ENCODE results near the gene PLPP3.

PLPP3 gene

GRCh38 chr1:56577406-56578137 lies 1.8 kb downstream of the PLPP3 start:
- DNase-seq (ENCODE audit: insufficient read length, low spot score) (no peak), FAIRE-seq (no peak)

GRCh38 chr1:56576880-56577405 lies 2.4 kb downstream of the PLPP3 start:
- FAIRE-seq (no peak), DNase-seq (ENCODE audit: insufficient read length, low spot score) (peak; percentile 25)

- DNase-seq (ENCODE audit: insufficient read length, low spot score) (no peak), FAIRE-seq (no peak)
Observed at GRCh38 chr1:56575865-56576264, 3.5 kb downstream of the PLPP3 start.

GRCh38 chr1:56574794-56575193 lies 4.6 kb downstream of the PLPP3 start:
- FAIRE-seq = no peak
- DNase-seq (ENCODE audit: insufficient read length, low spot score) = no peak

GRCh38 chr1:56573311-56573710 lies 6.1 kb downstream of the PLPP3 start:
- DNase-seq (ENCODE audit: insufficient read length, low spot score) = no peak
- no peak for FAIRE-seq

- no peak for FAIRE-seq
Observed at GRCh38 chr1:56572334-56573050, 6.9 kb downstream of the PLPP3 start.

GRCh38 chr1:56571448-56571847 lies 7.9 kb downstream of the PLPP3 start:
- FAIRE-seq (no peak), DNase-seq (ENCODE audit: insufficient read length, low spot score) (no peak)

More at GRCh38 chr1:56572334-56573050, 6.9 kb downstream of the PLPP3 start:
- no peak for DNase-seq (ENCODE audit: insufficient read length, low spot score)

- DNase-seq (ENCODE audit: insufficient read length, low spot score) = no peak
- FAIRE-seq = no peak
Observed at GRCh38 chr1:56570924-56571372, 8.4 kb downstream of the PLPP3 start.

GRCh38 chr1:56569661-56570060 lies 9.7 kb downstream of the PLPP3 start:
- DNase-seq (ENCODE audit: insufficient read length, low spot score) = no peak
- FAIRE-seq = no peak

- FAIRE-seq (no peak), DNase-seq (ENCODE audit: insufficient read length, low spot score) (no peak)
Observed at GRCh38 chr1:56566994-56567393, 12.4 kb downstream of the PLPP3 start.

- DNase-seq (ENCODE audit: insufficient read length, low spot score) (no peak), FAIRE-seq (no peak)
Observed at GRCh38 chr1:56566061-56566744, 13.2 kb downstream of the PLPP3 start.

GRCh38 chr1:56564615-56565014 lies 14.7 kb downstream of the PLPP3 start:
- FAIRE-seq (no peak), DNase-seq (ENCODE audit: insufficient read length, low spot score) (no peak)

GRCh38 chr1:56563568-56563967 lies 15.8 kb downstream of the PLPP3 start:
- DNase-seq (ENCODE audit: insufficient read length, low spot score) (no peak), FAIRE-seq (no peak)

- DNase-seq (ENCODE audit: insufficient read length, low spot score) = no peak
- no peak for FAIRE-seq
Observed at GRCh38 chr1:56562891-56563452, 16.4 kb downstream of the PLPP3 start.

GRCh38 chr1:56561227-56562019 lies 17.9 kb downstream of the PLPP3 start:
- no peak for DNase-seq (ENCODE audit: insufficient read length, low spot score)
- no peak for FAIRE-seq

- no peak for FAIRE-seq
- DNase-seq (ENCODE audit: insufficient read length, low spot score) = no peak
Observed at GRCh38 chr1:56557746-56558145, 21.6 kb downstream of the PLPP3 start.

GRCh38 chr1:56555448-56555847 lies 23.9 kb downstream of the PLPP3 start:
- FAIRE-seq (no peak), DNase-seq (ENCODE audit: insufficient read length, low spot score) (no peak)

GRCh38 chr1:56553046-56553445 lies 26.3 kb downstream of the PLPP3 start:
- FAIRE-seq (no peak), DNase-seq (ENCODE audit: insufficient read length, low spot score) (no peak)

GRCh38 chr1:56552349-56552748 lies 27.0 kb downstream of the PLPP3 start:
- DNase-seq (ENCODE audit: insufficient read length, low spot score) (no peak), FAIRE-seq (no peak)

- FAIRE-seq (no peak), DNase-seq (ENCODE audit: insufficient read length, low spot score) (no peak)
Observed at GRCh38 chr1:56551691-56552090, 27.7 kb downstream of the PLPP3 start.
